SK-N-SH treated with all-trans-retinoic acid at 6 μM for 48 hours (cell line): Measurements from ENCODE around the gene ZNF575.

ENCODE experiments used
- ARNTL ChIP-seq: fragments of 450-650 bp; formaldehyde crosslinking; IDR thresholded peaks from 2 replicates; pipeline ENCODE4 v1.5.0; 2020; ENCODE audit warnings: low read depth, mild to moderate bottlenecking, moderate library complexity, borderline replicate concordance
- CREB5 ChIP-seq: fragments of 250-450 bp; sonication (Bioruptor Pico); IDR thresholded peaks from 2 replicates; pipeline ENCODE4 v1.5.1; 2020; ENCODE audit warnings: low read depth, mild to moderate bottlenecking, moderate library complexity
- ESRRG ChIP-seq: fragments of 250-450 bp; sonication (Bioruptor Pico); IDR thresholded peaks from 2 replicates; pipeline ENCODE4 v1.6.1; 2021; ENCODE audit warnings: mild to moderate bottlenecking
- PATZ1 ChIP-seq: fragments of 250-450 bp; sonication (Bioruptor Pico); IDR thresholded peaks from 2 replicates; pipeline ENCODE4 v1.8.0; 2020; ENCODE audit warnings: mild to moderate bottlenecking, moderate library complexity, borderline replicate concordance
- POU6F1 ChIP-seq: fragments of 250-450 bp; sonication (Bioruptor Pico); IDR thresholded peaks from 2 replicates; pipeline ENCODE4 v1.8.0; 2021; ENCODE audit warnings: low read depth, mild to moderate bottlenecking, moderate library complexity, borderline replicate concordance
- PPARA ChIP-seq: fragments of 250-450 bp; sonication (Bioruptor Pico); IDR thresholded peaks from 2 replicates; pipeline ENCODE4 v1.5.0; 2020; ENCODE audit warnings: mild to moderate bottlenecking, borderline replicate concordance
- TCF4 ChIP-seq: fragments of 250-450 bp; sonication (Bioruptor Pico); IDR thresholded peaks from 2 replicates; pipeline ENCODE4 v1.8.0; 2021; ENCODE audit warnings: mild to moderate bottlenecking, moderate library complexity, borderline replicate concordance
- ZC3H10 ChIP-seq: fragments of 250-450 bp; sonication (Bioruptor Pico); IDR thresholded peaks from 2 replicates; pipeline ENCODE4 v1.5.1; 2021; ENCODE audit warnings: mild to moderate bottlenecking, moderate library complexity
- ZFP3 ChIP-seq: fragments of 250-450 bp; sonication (Bioruptor Pico); IDR thresholded peaks from 2 replicates; pipeline ENCODE4 v1.5.0; 2020; ENCODE audit warnings: mild to moderate bottlenecking, moderate library complexity
- ZNF565 ChIP-seq: fragments of 450-650 bp; formaldehyde crosslinking; conservative IDR thresholded peaks from 2 replicates; pipeline ENCODE4 v1.5.0; 2020; ENCODE audit warnings: low read depth, mild to moderate bottlenecking, moderate library complexity
- ZNF70 ChIP-seq: fragments of 450-650 bp; formaldehyde crosslinking; IDR thresholded peaks from 2 replicates; pipeline ENCODE4 v1.5.0; 2020; ENCODE audit warnings: mild to moderate bottlenecking, moderate library complexity

- TF ChIP-seq ZFP3 (CRISPR knock-in tag): no peak
- TF ChIP-seq TCF4: no peak
- TF ChIP-seq ZC3H10 (CRISPR knock-in tag): no peak
- no peak for TF ChIP-seq PATZ1 (CRISPR knock-in tag)
- no peak for TF ChIP-seq POU6F1
- TF ChIP-seq CREB5 (CRISPR knock-in tag): no peak
- TF ChIP-seq ZNF70 (CRISPR knock-in tag): no peak
- no peak for TF ChIP-seq ESRRG
- no peak for TF ChIP-seq ZNF565 (CRISPR knock-in tag)
- no peak for TF ChIP-seq PPARA (CRISPR knock-in tag)
- no peak for TF ChIP-seq ARNTL (CRISPR knock-in tag)
Observed at GRCh38 chr19:43498233-43498842, 34.6 kb upstream of the ZNF575 start.
